C4-2B (cell line): ENCODE measurements around the gene RBFOX2.

Experiments used
- ZFX ChIP-seq: fragments of 450-650 bp; IDR thresholded peaks from 2 replicates; pipeline ENCODE4 v1.6.1; 2017
- TF ChIP-seq, protein P1 (sequence below): fragments of 450-650 bp; conservative IDR thresholded peaks from 2 replicates; pipeline ENCODE4 v1.5.1; 2017; ENCODE audit warnings: mild to moderate bottlenecking

DNA sequence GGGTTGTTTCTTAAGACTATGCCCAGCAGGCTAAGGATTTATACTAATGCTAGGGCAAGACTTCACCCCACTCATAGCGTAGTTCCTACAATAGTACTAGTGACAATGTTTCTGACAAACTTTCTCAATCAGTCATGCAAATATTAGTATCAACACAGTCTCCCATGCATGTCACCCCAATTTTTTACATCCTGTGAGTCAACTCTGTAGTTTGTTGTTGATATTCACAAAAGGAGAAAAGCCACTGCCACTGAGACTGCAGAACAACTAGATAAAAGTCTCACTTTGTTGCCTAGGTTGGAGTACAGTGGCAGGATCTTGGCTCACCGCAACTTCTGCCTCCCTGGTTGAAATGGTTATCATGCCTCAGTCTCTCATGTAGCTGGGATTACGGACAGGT is 155.2 kb downstream of the RBFOX2 start:
- TF ChIP-seq, protein P1, sequence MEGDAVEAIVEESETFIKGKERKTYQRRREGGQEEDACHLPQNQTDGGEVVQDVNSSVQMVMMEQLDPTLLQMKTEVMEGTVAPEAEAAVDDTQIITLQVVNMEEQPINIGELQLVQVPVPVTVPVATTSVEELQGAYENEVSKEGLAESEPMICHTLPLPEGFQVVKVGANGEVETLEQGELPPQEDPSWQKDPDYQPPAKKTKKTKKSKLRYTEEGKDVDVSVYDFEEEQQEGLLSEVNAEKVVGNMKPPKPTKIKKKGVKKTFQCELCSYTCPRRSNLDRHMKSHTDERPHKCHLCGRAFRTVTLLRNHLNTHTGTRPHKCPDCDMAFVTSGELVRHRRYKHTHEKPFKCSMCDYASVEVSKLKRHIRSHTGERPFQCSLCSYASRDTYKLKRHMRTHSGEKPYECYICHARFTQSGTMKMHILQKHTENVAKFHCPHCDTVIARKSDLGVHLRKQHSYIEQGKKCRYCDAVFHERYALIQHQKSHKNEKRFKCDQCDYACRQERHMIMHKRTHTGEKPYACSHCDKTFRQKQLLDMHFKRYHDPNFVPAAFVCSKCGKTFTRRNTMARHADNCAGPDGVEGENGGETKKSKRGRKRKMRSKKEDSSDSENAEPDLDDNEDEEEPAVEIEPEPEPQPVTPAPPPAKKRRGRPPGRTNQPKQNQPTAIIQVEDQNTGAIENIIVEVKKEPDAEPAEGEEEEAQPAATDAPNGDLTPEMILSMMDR, result no peak
- no peak for TF ChIP-seq ZFX
